AG04450 (cell line): ENCODE results near the gene SERPINC1. TPM values are rescaled to one million over a fixed set of nuclear protein-coding genes. Genes with fewer than 3 reads are reported as not detected.
"Not testable (repeated sequence)": the region's sequence is repeated elsewhere in the genome, so short reads cannot be mapped to it uniquely, and the experiment has no call there.

Source experiments
- CTCF ChIA-PET: fragments of 300-600, 350-600 bp; formaldehyde crosslinking; extraction: SDS; loops from one replicate; lab custom pipeline; 2022; ENCODE audit warnings: antibody characterized with exemption, inconsistent platforms; lab: Charles Lee
- POLR2A ChIA-PET: fragments of 350-600 bp; formaldehyde crosslinking; extraction: SDS; loops from one replicate; lab custom pipeline; 2021; ENCODE audit warnings: antibody characterized with exemption, inconsistent platforms; lab: Yijun Ruan, JAX
- DNase-seq: peaks from one replicate; pipeline ENCODE4 v3.0.0-alpha.2; 2011; ENCODE audit warnings: low read depth, low spot score
- H3K27ac ChIP-seq: one replicate; pipeline ENCODE4 v1.5.1; 2012; ENCODE audit warnings: low read depth, low read length, control low read depth
- H3K27me3 ChIP-seq: one replicate; pipeline ENCODE4 v1.6.0; 2012; ENCODE audit warnings: low read length; ENCODE audit not compliant: control insufficient read depth, insufficient read depth
- H3K4me3 ChIP-seq: 2 replicates; pipeline ENCODE4 v1.5.1; 2011; ENCODE audit warnings: mild to moderate bottlenecking, low read depth, low read length, control low read depth
- H3K9me3 ChIP-seq: 2 replicates; pipeline ENCODE4 v1.5.1; 2012; ENCODE audit warnings: low read length; ENCODE audit not compliant: control insufficient read depth, insufficient read depth
- polyA minus RNA-seq: library from RNA; depleted of rRNA, polyadenylated mRNA; stranded (reverse); fragments of >200 nt; gene quantifications from 2 replicates; pipeline ENCODE4 v1.2.3, GENCODE V29; 2011; rRNA and poly(A)+ RNA removed
- polyA plus RNA-seq: library from polyadenylated mRNA; depleted of rRNA; stranded (reverse); fragments of >200 nt; gene quantifications from 2 replicates; pipeline ENCODE4 v1.2.3, GENCODE V29; 2011; rRNA removed
- TF ChIP-seq, protein P1 (sequence below): IDR thresholded peaks from 2 replicates; pipeline ENCODE4 v1.5.1; 2011; ENCODE audit warnings: low read depth, low read length, control low read depth, inconsistent platforms

The SERPINC1 gene
- polyA plus RNA-seq (0.09 and 0.16 TPM in 2 replicates), polyA minus RNA-seq (not detected in 2 replicates)

- H3K27me3 ChIP-seq, result no peaks in the 10 kb centered on the region
- TF ChIP-seq, protein P1, sequence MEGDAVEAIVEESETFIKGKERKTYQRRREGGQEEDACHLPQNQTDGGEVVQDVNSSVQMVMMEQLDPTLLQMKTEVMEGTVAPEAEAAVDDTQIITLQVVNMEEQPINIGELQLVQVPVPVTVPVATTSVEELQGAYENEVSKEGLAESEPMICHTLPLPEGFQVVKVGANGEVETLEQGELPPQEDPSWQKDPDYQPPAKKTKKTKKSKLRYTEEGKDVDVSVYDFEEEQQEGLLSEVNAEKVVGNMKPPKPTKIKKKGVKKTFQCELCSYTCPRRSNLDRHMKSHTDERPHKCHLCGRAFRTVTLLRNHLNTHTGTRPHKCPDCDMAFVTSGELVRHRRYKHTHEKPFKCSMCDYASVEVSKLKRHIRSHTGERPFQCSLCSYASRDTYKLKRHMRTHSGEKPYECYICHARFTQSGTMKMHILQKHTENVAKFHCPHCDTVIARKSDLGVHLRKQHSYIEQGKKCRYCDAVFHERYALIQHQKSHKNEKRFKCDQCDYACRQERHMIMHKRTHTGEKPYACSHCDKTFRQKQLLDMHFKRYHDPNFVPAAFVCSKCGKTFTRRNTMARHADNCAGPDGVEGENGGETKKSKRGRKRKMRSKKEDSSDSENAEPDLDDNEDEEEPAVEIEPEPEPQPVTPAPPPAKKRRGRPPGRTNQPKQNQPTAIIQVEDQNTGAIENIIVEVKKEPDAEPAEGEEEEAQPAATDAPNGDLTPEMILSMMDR, result no peak
- no peak within 1 kb of the TSS for H3K27ac ChIP-seq
- no peak within 1 kb of the TSS for H3K4me3 ChIP-seq
- POLR2A ChIA-PET, result no interaction called here
- no peaks in the 10 kb centered on the region for H3K9me3 ChIP-seq
- no peak for DNase-seq
- CTCF ChIA-PET, result no interaction called here
Observed at GRCh38 chr1:173917149-173917548, at the start of gene SERPINC1. Gene SERPINC1 (minus strand): TSS chr1:173917327. CDS start chr1:173917259, 68 bp downstream.

GRCh38 chr1:173965896-173966295, 48.8 kb upstream of the SERPINC1 start:
- H3K9me3 ChIP-seq, POLR2A ChIA-PET, H3K4me3 ChIP-seq, DNase-seq, CTCF ChIA-PET, H3K27me3 ChIP-seq, H3K27ac ChIP-seq: not testable (repeated sequence)

DNA sequence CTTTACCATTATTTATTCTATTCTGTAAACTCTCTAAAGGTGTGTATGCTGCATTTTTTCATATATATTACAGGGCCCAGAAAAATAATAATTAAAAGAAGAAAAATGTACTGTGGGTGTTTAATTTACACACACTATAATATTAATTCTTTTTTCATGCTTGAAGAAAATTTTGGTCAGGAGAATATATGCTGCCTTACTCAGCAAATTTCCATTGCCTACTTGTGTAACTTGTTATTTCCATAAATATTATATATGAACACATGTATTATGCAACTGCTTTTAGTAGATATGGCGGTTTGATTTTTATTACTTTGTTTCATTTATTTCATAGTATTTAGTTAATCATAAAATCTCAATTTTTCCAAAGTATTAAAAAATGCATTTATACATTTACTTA, 46.4 kb upstream of the SERPINC1 start:
- Histone ChIP-seq H3K27ac (no peak overlapping the region), H3K9me3 (no peaks in the 10 kb centered on the region), H3K27me3 (no peaks in the 10 kb centered on the region), H3K4me3 (no peak overlapping the region)
- POLR2A ChIA-PET, result no interaction called here
- CTCF ChIA-PET, result no interaction called here
- DNase-seq, result no peak
- TF ChIP-seq, protein P1, result no peak

- Histone ChIP-seq H3K4me3 (no peak overlapping the region), H3K9me3 (no peaks in the 10 kb centered on the region), H3K27ac (no peak overlapping the region), H3K27me3 (no peaks in the 10 kb centered on the region)
- no peak for DNase-seq
- POLR2A ChIA-PET, result interaction anchor here (0.6 kb wide), 1 partner anchor 8 kb away, joined by 4 read pairs; no protein-coding TSS in a partner anchor
- TF ChIP-seq, protein P1, result no peak
- CTCF ChIA-PET, result interaction anchor here (0.7 to 1.1 kb wide), 2 partner anchors 23 to 1216 kb away, joined by 4 to 8 read pairs; no protein-coding TSS in a partner anchor
Observed at GRCh38 chr1:173960625-173961024, 43.5 kb upstream of the SERPINC1 start.

DNA sequence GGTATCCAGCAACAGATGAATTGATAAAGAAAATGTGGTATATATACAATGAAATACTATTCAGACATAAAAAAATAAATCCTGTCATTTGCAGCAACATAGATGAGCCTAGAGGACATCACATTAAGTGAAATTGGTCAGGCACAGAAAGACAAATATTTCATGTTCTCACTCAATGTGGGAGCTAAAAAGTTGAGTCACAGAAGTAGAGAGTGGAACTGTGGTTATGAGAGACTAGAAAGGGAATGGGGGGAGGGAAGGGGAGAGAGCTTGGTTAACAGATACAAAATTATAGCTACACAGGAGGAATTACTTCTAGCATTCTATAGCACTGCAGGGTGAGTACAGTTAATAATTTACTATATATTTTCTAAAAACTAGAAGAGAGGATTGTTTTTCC, 37.1 kb upstream of the SERPINC1 start:
- ChIA-PET CTCF (interaction anchor here (1.1 kb wide), 1 partner anchor 534 kb away, joined by 4 read pairs; no protein-coding TSS in a partner anchor), POLR2A (no interaction called here)

More for the DNA sequence above, 37.1 kb upstream of the SERPINC1 start:
- TF ChIP-seq, protein P1, result no peak
- Histone ChIP-seq H3K4me3 (no peak overlapping the region), H3K9me3 (no peaks in the 10 kb centered on the region), H3K27me3 (no peaks in the 10 kb centered on the region), H3K27ac (no peak overlapping the region)
- no peak for DNase-seq
